AG04450 (cell line): ENCODE data around the gene PMEL. TPM values are rescaled to one million over a fixed set of nuclear protein-coding genes. Genes with fewer than 3 reads are reported as not detected.
"Not testable (repeated sequence)": the region's sequence is repeated elsewhere in the genome, so short reads cannot be mapped to it uniquely, and the experiment has no call there.

Source experiments
- CTCF ChIA-PET: fragments of 300-600, 350-600 bp; formaldehyde crosslinking; extraction: SDS; loops from one replicate; lab custom pipeline; 2022; ENCODE audit warnings: antibody characterized with exemption, inconsistent platforms; lab: Charles Lee
- POLR2A ChIA-PET: fragments of 350-600 bp; formaldehyde crosslinking; extraction: SDS; loops from one replicate; lab custom pipeline; 2021; ENCODE audit warnings: antibody characterized with exemption, inconsistent platforms; lab: Yijun Ruan, JAX
- DNase-seq: peaks from one replicate; pipeline ENCODE4 v3.0.0-alpha.2; 2011; ENCODE audit warnings: low read depth, low spot score
- H3K27ac ChIP-seq: one replicate; pipeline ENCODE4 v1.5.1; 2012; ENCODE audit warnings: low read depth, low read length, control low read depth
- H3K27me3 ChIP-seq: one replicate; pipeline ENCODE4 v1.6.0; 2012; ENCODE audit warnings: low read length; ENCODE audit not compliant: control insufficient read depth, insufficient read depth
- H3K4me3 ChIP-seq: 2 replicates; pipeline ENCODE4 v1.5.1; 2011; ENCODE audit warnings: mild to moderate bottlenecking, low read depth, low read length, control low read depth
- H3K9me3 ChIP-seq: 2 replicates; pipeline ENCODE4 v1.5.1; 2012; ENCODE audit warnings: low read length; ENCODE audit not compliant: control insufficient read depth, insufficient read depth
- polyA plus RNA-seq: library from polyadenylated mRNA; depleted of rRNA; stranded (reverse); fragments of >200 nt; gene quantifications from 2 replicates; pipeline ENCODE4 v1.2.3, GENCODE V29; 2011
- TF ChIP-seq, protein P1 (sequence below): IDR thresholded peaks from 2 replicates; pipeline ENCODE4 v1.5.1; 2011; ENCODE audit warnings: low read depth, low read length, control low read depth, inconsistent platforms

Gene PMEL
- polyA plus RNA-seq, 1 experiment, result 1.6 TPM

DNA sequence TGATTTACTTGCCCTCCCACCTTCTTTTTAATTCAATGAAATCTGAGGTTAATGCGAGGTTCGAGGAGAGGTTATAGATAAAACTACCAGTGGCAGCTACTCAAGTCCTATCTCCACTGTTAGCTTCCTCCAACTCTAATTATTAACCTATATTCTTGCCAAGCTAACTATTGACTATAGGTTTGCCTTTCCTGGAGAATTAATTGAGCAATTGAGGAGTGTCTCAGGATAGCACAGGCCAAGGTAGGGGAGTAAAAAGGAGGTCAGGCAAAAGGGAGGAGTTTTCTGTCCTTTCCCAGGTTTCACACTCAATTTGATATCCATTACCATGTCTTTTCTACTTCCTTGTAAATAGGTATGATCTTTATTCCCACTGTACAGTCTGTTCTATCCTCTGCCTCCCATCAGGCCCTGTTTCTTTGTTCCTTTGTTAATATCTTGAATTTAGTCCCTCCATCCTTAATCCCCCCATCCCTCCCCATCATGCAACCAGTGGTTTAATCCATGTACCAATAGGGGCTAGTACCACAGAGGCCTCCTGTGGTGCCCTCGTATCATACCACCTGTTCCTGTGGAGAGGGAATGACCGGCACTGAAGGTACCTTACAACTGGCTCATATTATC lies 27.5 kb upstream of the PMEL start:
- H3K27ac ChIP-seq, result no peak overlapping the region
- TF ChIP-seq, protein P1, sequence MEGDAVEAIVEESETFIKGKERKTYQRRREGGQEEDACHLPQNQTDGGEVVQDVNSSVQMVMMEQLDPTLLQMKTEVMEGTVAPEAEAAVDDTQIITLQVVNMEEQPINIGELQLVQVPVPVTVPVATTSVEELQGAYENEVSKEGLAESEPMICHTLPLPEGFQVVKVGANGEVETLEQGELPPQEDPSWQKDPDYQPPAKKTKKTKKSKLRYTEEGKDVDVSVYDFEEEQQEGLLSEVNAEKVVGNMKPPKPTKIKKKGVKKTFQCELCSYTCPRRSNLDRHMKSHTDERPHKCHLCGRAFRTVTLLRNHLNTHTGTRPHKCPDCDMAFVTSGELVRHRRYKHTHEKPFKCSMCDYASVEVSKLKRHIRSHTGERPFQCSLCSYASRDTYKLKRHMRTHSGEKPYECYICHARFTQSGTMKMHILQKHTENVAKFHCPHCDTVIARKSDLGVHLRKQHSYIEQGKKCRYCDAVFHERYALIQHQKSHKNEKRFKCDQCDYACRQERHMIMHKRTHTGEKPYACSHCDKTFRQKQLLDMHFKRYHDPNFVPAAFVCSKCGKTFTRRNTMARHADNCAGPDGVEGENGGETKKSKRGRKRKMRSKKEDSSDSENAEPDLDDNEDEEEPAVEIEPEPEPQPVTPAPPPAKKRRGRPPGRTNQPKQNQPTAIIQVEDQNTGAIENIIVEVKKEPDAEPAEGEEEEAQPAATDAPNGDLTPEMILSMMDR, result no peak
- CTCF ChIA-PET, result interaction anchor here (0.7 to 5.4 kb wide), 4 partner anchors 9 to 41 kb away, joined by 3 to 104 read pairs (median 4); partner anchors contain the start of gene RAB5B
- no peaks in the 10 kb centered on the region for H3K9me3 ChIP-seq
- no peaks in the 10 kb centered on the region for H3K27me3 ChIP-seq
- POLR2A ChIA-PET, result no interaction called here
- no peak overlapping the region for H3K4me3 ChIP-seq
- DNase-seq, result no peak

DNA sequence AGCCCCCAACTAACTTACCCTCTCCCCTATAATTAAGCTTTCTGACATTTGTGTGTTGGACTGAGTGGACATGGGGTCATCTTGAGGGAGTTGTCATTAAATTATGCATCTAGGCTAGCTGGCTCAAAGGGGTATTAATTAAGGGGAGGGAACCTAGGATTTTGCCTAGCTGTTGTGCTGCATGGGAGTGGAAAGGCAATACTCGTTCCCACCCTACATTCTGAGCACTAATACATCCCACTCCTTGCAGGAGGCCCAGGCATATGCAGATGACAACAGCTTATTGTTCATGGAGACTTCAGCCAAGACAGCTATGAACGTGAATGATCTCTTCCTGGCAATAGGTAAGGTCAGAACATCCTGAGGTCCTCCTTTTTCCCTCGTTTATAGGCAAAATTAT lies 25.3 kb upstream of the PMEL start:
- H3K27ac ChIP-seq, result no peak overlapping the region
- no peak for DNase-seq
- no peaks in the 10 kb centered on the region for H3K27me3 ChIP-seq
- no peak overlapping the region for H3K4me3 ChIP-seq
- POLR2A ChIA-PET, result no interaction called here
- TF ChIP-seq, protein P1, result no peak
- H3K9me3 ChIP-seq, result no peaks in the 10 kb centered on the region
- CTCF ChIA-PET, result interaction anchor here (1.0 to 1.8 kb wide), 2 partner anchors 17 to 38 kb away, joined by 3 to 8 read pairs; partner anchors contain the start of gene RAB5B

DNA sequence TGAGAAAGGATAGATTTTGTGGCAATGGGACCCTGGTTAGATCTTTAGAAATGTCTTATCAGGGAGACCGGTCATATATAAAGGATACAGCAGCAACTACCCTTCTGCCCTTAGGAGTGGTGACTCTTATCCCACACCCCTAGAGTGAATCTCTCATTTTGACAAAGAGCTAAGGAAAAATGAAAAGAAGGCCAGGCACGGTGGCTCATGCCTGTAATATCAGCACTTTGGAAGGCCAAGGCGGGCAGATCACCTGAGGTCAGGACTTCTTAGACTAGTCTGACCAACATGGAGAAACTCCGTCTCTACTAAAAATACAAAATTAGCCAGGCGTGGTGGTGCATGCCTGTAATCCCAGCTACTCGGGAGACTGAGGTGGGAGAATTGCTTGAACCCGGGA lies 20.1 kb upstream of the PMEL start:
- H3K27ac ChIP-seq, DNase-seq, H3K27me3 ChIP-seq, POLR2A ChIA-PET, H3K4me3 ChIP-seq, H3K9me3 ChIP-seq: not testable (repeated sequence)
- CTCF ChIA-PET, result interaction anchor here (0.6 to 7.0 kb wide), 5 partner anchors 10 to 86 kb away, joined by 3 to 96 read pairs (median 6); partner anchors contain the start of genes RAB5B and SUOX

DNA sequence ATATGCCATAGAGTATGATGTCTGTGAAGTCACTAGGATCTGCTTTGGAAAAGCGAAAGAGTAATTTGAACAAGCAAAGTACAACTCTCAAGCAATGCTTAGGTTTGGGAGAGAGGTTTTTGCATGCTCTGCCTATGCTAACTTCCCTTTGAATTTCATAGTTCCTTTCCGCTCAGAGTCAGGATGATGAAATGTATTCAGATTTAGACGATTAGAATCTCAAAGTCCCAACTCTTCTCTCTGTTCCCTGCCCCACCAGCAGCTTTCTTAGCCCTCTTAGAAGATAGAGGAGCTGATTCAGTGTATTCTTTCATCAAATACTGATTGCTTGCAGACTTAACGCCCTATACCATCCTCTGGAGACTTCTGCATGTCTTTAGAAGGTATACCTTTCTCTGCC lies 19.5 kb upstream of the PMEL start:
- TF ChIP-seq, protein P1, result no peak
- POLR2A ChIA-PET, result interaction anchor here (0.6 to 0.7 kb wide), 2 partner anchors 11 to 147 kb away, joined by 4 to 6 read pairs; no protein-coding TSS in a partner anchor
- H3K27me3 ChIP-seq, result no peaks in the 10 kb centered on the region
- H3K9me3 ChIP-seq, result no peaks in the 10 kb centered on the region
- DNase-seq, result no peak
- CTCF ChIA-PET, result interaction anchor here (0.9 to 7.0 kb wide), 7 partner anchors 8 to 246 kb away, joined by 3 to 96 read pairs (median 5); partner anchors contain the start of genes RAB5B and SUOX
- H3K4me3 ChIP-seq, result no peak overlapping the region
- no peak overlapping the region for H3K27ac ChIP-seq

DNA sequence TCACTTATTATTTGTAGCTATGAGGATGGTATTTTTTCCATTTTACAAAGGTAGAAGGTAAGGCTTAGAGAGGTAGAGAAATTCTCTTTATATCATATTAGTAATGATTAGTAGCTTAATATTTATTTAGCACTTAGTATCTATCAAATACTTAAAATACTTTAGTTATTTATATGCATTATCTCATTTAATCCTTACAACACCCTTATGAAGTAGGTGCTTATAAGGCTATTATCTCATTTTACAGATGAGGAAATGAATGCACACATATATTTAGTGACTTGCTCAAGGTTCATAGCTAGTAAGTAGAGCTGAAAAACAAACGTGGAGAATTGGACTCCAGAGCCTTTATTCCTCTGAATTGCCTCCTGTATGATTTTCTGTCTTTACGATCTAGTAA lies 19.0 kb upstream of the PMEL start:
- ChIA-PET POLR2A (interaction anchor here (0.6 to 0.7 kb wide), 2 partner anchors 11 to 146 kb away, joined by 4 to 6 read pairs; no protein-coding TSS in a partner anchor), CTCF (interaction anchor here (0.6 to 7.0 kb wide), 7 partner anchors 9 to 246 kb away, joined by 3 to 96 read pairs (median 5); partner anchors contain the start of gene SUOX)
- TF ChIP-seq, protein P1, result no peak
- no peak for DNase-seq
- Histone ChIP-seq H3K27me3 (no peaks in the 10 kb centered on the region), H3K9me3 (no peaks in the 10 kb centered on the region), H3K4me3 (no peak overlapping the region), H3K27ac (no peak overlapping the region)
